Gastrocnemius medialis (tissue), 4 donors: ENCODE measurements around the gene ADNP. TPM values are rescaled to one million over a fixed set of nuclear protein-coding genes. Genes with fewer than 3 reads are reported as not detected.

Experiments used
- ATAC-seq, 2 donors: fragments of 150-250 bp; one replicate each; pipeline ENCODE4 v1.9.1; 2016
- DNase-seq, 2 donors: peaks; one replicate each; pipeline ENCODE4 v3.0.0-alpha.2; 2019
- H3K27ac ChIP-seq, 4 donors: fragments of 200-600 bp; sonication (generic); 1 replicate in 1 of 4; 2 replicates in 3 of 4; pipeline ENCODE4 v1.5.1; 2016 to 2018; ENCODE audit warnings: mild to moderate bottlenecking in 2 of 4, moderate library complexity in 1 of 4
- H3K27me3 ChIP-seq, 3 donors: fragments of 200-600 bp; sonication (generic) in 2 of 3; 1 replicate in 1 of 3; 2 replicates in 2 of 3; pipeline versions ENCODE4 v1.5.1 to v1.6.0; 2016 to 2019; ENCODE audit warnings: mild to moderate bottlenecking in 1 of 3, moderate library complexity in 1 of 3
- H3K36me3 ChIP-seq, 2 donors: fragments of 200-600 bp; sonication (generic) in 1 of 2; one replicate each; pipeline ENCODE4 v1.5.1; 2017 to 2018
- H3K4me1 ChIP-seq, 2 donors: fragments of 200-600 bp; sonication (generic) in 1 of 2; one replicate each; pipeline ENCODE4 v1.5.1; 2016 to 2017; ENCODE audit warnings: mild to moderate bottlenecking in 2 of 2
- H3K4me3 ChIP-seq, 4 donors: fragments of 200-600 bp; sonication (generic) in 3 of 4; 1 replicate in 1 of 4; 2 replicates in 3 of 4; pipeline ENCODE4 v1.5.1; 2016 to 2019; ENCODE audit warnings: mild to moderate bottlenecking in 2 of 4
- H3K9me3 ChIP-seq, 3 donors: fragments of 200-600 bp; sonication (generic) in 2 of 3; 1 replicate in 1 of 3; 2 replicates in 2 of 3; pipeline ENCODE4 v1.5.1; 2016 to 2019
- POLR2A ChIP-seq, 2 donors: fragments of 450-650 bp; IDR thresholded peaks; one replicate each; pipeline ENCODE4 v1.6.1; 2017; ENCODE audit warnings: antibody characterized with exemption in 2 of 2, mild to moderate bottlenecking in 2 of 2, moderate library complexity in 2 of 2
- in situ Hi-C, 4 donors: fragments of 200-750 bp; cut with MboI; loops; one replicate each; pipeline versions ENCODE4 v1.15.0 to v1.8.0; 2017; ENCODE audit warnings: low sequenced_read_pairs in 4 of 4
- intact Hi-C: fragments of 100-400 bp; cut with DNase I; formaldehyde crosslinking; loops from one replicate; pipeline ENCODE4 v1.15.1; 2023; ENCODE audit warnings: low total_unique reads
- total RNA-seq, 4 donors: library from RNA; depleted of rRNA; stranded (reverse); fragments of >200 nt; gene quantifications; one replicate each; pipeline versions ENCODE4 v1.1.0 to v1.2.3, GENCODE V29; 2016
- TF ChIP-seq, protein P1 (sequence below), 5 experiments: fragments of 450-650 bp in 3 of 5; fragments of 200-600 bp in 2 of 5; sonication (generic) in 2 of 5; IDR thresholded peaks in 4 of 5; conservative IDR thresholded peaks in 1 of 5; 1 replicate in 4 of 5; 2 replicates in 1 of 5; pipeline ENCODE4 v1.5.1; 2016 to 2019; ENCODE audit warnings: antibody characterized with exemption in 5 of 5, mild to moderate bottlenecking in 3 of 5, moderate library complexity in 3 of 5

Gene ADNP
- total RNA-seq, 4 donors from 2014 or later: 24.0 to 35.4 (median 31.5) TPM

DNA sequence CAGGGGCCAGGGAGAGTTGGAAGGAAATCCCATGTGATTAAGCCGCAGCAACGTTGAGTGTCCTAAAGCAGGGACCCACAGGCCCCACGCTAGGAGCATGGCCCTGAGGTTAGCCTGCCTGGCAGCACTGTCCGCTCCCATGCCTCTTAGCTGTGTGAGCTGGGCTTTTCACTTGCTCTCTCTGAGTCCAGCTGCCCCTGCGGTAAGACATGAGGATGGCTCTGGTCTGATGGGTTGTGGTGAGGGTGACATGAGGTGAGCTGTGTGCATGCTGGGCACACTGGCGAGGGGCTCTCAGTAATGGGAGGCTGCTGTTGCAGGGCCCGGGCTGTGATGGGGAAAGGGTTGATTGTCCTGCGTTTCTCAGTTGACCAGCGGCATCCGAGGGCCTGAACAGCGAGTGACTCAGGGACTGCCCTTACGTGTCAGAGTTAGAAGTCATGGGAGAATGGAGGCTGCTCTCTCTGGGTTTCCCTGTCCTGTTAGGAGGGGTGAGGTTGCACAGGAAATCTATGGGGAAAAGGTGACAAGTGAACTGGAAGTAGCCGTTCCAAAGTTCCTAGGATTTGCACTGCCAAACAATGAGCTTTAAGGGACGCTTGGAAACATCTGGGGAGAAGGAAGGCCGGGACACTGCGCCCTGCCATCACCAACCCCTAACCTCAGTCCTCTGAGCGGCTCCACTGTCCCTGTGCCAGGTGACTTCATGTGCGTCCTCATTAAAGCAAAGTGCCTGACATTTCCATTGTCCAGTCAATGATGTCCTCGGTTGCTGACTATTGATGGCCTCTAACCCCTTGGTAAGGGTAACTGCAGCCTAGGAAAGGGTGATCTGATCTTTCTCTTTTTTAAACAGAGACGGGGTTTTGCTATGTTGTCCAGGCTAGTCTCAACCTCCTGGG, 51.3 kb downstream of the ADNP start:
- H3K4me1 ChIP-seq: no peaks in the 10 kb centered on the region
- H3K4me3 ChIP-seq: no peak overlapping the region
- intact Hi-C loops (no loop called here), in situ Hi-C loops (no loop called here)
- H3K27ac ChIP-seq: no peak overlapping the region
- no peaks in the 10 kb centered on the region for H3K9me3 ChIP-seq
- TF ChIP-seq, protein P1, sequence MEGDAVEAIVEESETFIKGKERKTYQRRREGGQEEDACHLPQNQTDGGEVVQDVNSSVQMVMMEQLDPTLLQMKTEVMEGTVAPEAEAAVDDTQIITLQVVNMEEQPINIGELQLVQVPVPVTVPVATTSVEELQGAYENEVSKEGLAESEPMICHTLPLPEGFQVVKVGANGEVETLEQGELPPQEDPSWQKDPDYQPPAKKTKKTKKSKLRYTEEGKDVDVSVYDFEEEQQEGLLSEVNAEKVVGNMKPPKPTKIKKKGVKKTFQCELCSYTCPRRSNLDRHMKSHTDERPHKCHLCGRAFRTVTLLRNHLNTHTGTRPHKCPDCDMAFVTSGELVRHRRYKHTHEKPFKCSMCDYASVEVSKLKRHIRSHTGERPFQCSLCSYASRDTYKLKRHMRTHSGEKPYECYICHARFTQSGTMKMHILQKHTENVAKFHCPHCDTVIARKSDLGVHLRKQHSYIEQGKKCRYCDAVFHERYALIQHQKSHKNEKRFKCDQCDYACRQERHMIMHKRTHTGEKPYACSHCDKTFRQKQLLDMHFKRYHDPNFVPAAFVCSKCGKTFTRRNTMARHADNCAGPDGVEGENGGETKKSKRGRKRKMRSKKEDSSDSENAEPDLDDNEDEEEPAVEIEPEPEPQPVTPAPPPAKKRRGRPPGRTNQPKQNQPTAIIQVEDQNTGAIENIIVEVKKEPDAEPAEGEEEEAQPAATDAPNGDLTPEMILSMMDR (IDR thresholded peaks at IDR 0.05 in 4 of 5, conservative IDR thresholded peaks at IDR 0.05 in 1 of 5): no peak
- no peak for TF ChIP-seq POLR2A (IDR thresholded peaks at IDR 0.05)
- no peaks in the 10 kb centered on the region for H3K27me3 ChIP-seq
- DNase-seq: no peak
- no peaks in the 10 kb centered on the region for H3K36me3 ChIP-seq
- no peak for ATAC-seq

DNA sequence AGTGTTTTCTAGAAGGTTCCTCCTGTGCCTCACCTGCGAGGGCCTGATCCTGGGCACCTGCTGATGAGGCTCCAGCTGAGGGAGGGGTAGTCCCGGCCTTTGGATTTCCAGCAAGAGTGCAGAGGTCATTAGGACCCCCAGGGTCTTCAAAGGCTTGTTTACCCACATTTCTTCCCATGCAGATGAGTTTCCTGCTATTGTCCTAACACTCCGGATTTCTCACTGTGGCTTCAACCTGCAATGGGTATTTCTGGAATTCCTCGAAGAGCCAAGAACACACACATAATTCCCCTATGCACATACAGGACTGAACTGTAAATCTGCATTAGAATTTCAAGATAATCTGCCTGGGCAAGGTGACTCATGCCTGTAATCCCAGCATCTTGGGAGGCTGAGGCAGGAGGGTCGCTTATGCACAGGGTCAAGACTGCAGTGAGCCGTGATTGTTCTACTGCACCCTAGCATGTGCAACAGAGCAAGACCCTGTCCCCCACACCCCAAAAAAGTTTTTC, 53.9 kb downstream of the ADNP start:
- DNase-seq (no peak), ATAC-seq (no peak)
- Histone ChIP-seq H3K9me3 (no peaks in the 10 kb centered on the region), H3K27ac (no peak overlapping the region), H3K36me3 (no peaks in the 10 kb centered on the region), H3K4me3 (no peak overlapping the region), H3K27me3 (no peaks in the 10 kb centered on the region), H3K4me1 (no peaks in the 10 kb centered on the region)
- intact Hi-C loops (no loop called here), in situ Hi-C loops (no loop called here)
- TF ChIP-seq POLR2A (IDR thresholded peaks at IDR 0.05): no peak
- TF ChIP-seq, protein P1 (IDR thresholded peaks at IDR 0.05 in 4 of 5, conservative IDR thresholded peaks at IDR 0.05 in 1 of 5): no peak

DNA sequence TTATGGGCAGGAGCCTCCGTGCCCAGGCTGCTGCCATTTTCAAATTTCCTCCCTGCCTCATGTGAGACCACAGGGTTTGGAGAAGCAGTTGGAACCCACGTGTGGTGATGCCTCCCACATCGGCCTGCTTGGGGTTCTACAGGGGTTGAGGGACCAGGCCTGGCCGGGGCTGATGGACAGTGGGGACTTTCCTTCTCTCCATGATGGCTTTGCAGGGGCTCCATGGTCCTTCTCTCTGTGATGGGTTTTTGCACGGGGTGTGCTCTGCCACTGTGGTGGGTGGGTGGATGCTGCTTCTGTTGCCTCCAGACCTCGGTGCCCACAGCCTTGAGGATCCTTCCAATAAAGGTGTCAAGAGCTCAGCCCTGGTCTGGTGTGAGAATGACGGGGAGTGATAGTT, 54.4 kb downstream of the ADNP start:
- Histone ChIP-seq H3K36me3 (no peaks in the 10 kb centered on the region), H3K4me3 (no peak overlapping the region), H3K27me3 (no peaks in the 10 kb centered on the region), H3K9me3 (no peaks in the 10 kb centered on the region), H3K4me1 (no peaks in the 10 kb centered on the region), H3K27ac (no peak overlapping the region)
- TF ChIP-seq, protein P1 (IDR thresholded peaks at IDR 0.05 in 4 of 5, conservative IDR thresholded peaks at IDR 0.05 in 1 of 5): no peak
- no peak for TF ChIP-seq POLR2A (IDR thresholded peaks at IDR 0.05)
- in situ Hi-C loops: no loop called here
- DNase-seq (no peak), ATAC-seq (no peak)
- intact Hi-C loops: no loop called here

DNA sequence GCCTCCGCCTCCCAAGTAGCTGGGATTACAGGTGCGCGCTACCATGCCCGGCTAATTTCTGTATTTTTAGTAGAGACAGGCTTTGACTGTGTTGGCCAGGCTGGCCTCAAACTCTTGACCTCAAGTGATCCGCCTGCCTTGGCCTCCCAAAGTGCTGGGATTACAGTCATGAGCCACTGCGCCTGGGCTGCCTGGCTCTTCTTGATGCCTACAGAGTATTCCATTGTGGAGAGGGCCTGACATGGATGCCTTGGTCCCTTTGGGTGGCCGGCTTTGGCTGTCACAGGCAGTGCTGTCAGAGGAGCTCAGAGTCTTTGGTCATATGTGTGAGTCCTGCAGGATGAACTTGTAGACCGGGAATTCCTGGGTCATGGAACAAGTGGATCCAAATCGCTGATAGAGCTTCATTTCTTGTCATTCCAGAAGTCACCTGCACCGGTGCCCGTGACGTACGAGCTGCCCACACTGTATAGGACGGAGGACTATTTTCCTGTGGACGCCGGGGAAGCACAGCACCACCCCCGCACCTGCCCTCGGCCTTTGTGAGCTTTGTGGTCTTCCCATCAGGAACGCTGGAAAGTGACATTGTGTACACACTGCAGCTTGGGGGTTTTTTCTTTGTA, 55.1 kb downstream of the ADNP start:
- TF ChIP-seq POLR2A (IDR thresholded peaks at IDR 0.05): no peak
- TF ChIP-seq, protein P1 (IDR thresholded peaks at IDR 0.05 in 4 of 5, conservative IDR thresholded peaks at IDR 0.05 in 1 of 5): no peak

More for the DNA sequence above, 55.1 kb downstream of the ADNP start:
- Histone ChIP-seq H3K4me3 (no peak overlapping the region), H3K9me3 (no peaks in the 10 kb centered on the region), H3K27me3 (no peaks in the 10 kb centered on the region), H3K4me1 (no peaks in the 10 kb centered on the region), H3K36me3 (no peaks in the 10 kb centered on the region), H3K27ac (no peak overlapping the region)
- in situ Hi-C loops: no loop called here
- ATAC-seq (no peak), DNase-seq (no peak)
- intact Hi-C loops: no loop called here
